ENCODE results near the gene GREB1.

Gene GREB1

GRCh38 chr2:11508279-11508678, 25.6 kb upstream of the GREB1 start:
- DNase-seq (ENCODE audit: low read depth in 2 of 2) = no peak

- no peak for DNase-seq (ENCODE audit: low read depth in 2 of 2)
These were observed 24.0 kb upstream of the GREB1 start for GRCh38 chr2:11509657-11510360.

- DNase-seq (ENCODE audit: low read depth in 2 of 2) = no peak
These were observed 21.4 kb upstream of the GREB1 start for GRCh38 chr2:11512431-11512830.

GRCh38 chr2:11513319-11513718, 20.5 kb upstream of the GREB1 start:
- DNase-seq (ENCODE audit: low read depth in 2 of 2) = no peak

DNA sequence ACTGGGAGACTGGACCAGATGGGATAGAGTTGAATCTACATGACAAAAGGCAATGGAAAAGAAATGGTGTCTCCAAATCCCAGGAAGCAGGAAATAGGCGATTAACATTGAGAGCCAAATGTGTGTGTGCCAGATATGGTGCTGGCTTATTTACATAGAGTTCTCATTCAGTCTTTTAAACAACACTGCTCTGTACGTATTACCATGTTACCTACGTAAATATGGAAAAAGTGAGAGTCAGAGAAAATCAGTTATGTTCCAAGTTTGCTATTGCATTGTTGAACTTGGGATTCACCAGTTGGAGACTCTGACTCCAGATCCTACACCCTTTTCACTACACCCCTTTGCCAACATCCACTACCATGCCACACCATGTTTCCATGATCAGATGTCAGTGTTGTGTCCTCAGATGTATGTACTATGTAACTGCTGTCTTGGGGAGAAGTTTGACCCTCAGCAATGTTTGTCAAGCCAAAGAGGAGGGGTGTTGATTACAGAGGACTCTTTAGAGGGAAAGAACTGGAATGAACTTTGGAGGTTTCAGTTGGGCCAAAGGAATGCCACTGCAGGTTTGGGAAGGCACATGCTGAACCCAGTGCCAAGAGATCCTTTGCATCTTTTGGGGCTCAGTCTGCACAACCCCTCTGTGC, 19.6 kb upstream of the GREB1 start:
- DNase-seq (ENCODE audit: low read depth in 2 of 2) = no peak

GRCh38 chr2:11514904-11515303, 18.9 kb upstream of the GREB1 start:
- no peak for DNase-seq (ENCODE audit: low read depth in 2 of 2)

DNA sequence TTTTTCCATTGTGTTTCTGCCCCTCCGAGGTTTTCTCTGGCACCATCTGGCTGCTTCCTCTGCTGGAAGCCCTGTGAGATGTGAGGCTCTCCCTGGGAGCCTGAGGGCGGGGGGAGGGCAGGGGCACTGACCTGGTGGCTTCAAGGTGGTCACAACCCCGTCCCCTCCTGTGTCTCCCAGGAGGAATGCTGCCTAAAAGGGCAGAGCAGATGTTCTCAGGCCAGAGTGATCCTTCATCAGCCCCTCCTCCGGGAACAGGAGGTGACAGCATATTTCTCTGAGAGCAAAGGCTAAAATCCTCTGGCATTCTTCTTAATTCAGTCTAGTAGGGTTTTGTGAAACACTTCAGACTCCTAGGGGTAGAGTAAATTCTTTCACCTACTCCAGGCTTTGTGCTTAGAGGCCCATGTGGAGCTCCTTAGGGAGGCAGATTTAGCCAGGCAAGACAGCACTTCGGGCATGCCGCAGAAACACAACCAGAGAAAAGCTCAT, 18.3 kb upstream of the GREB1 start:
- no peak for DNase-seq (ENCODE audit: low read depth in 2 of 2)

- no peak for DNase-seq (ENCODE audit: low read depth in 2 of 2)
These were observed 16.7 kb upstream of the GREB1 start for GRCh38 chr2:11516984-11517648.

DNA sequence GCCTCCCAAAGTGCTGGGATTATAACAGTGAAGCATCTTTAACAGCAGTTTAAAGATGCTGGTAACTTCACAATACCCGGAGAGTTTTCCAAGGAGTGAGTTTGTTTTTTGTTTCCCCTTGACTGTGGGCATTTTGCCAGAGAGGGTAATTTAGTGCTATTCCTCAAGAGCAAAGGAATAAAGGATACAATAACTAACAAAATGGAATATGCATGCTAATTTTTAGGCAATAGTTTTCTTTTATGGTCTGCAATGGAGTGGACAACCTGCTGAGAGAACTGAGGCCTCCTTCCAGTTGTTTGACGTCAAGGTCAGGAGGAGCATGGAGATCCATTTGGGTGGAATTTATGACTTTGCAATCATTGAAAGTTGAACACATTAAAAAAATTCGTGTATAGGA, 15.9 kb upstream of the GREB1 start:
- no peak for DNase-seq (ENCODE audit: low read depth in 2 of 2)

DNA sequence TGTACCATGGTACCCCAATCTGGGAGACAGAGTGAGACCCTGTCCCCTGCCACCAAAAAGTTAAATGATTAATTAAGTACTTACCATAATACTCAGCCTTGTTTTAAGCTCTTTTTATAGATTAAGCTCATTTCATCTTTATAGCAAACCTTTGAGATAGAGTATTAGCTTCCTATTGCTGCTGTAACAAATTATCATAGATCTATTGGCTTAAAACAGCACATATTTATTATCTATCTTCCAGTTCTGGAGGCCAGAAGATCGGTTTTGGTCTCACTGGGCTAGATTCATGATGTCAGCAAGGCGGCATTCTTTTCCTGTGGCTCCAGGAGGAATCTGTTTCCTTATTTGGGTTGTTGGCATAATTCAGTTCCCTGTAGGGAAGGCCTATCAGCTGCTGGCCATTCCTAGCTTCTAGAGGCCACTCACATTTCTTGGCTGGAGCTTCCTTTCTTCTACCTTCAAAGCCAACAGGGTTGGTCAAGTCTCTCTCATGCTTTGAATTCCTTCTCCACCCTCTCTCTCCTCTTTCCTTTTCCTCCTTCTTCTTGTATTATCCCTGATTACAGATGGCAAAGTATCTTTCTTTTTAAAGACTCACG, 13.7 kb upstream of the GREB1 start:
- no peak for DNase-seq (ENCODE audit: low read depth in 2 of 2)

GRCh38 chr2:11521775-11522174, 12.1 kb upstream of the GREB1 start:
- no peak for DNase-seq (ENCODE audit: low read depth in 2 of 2)

DNA sequence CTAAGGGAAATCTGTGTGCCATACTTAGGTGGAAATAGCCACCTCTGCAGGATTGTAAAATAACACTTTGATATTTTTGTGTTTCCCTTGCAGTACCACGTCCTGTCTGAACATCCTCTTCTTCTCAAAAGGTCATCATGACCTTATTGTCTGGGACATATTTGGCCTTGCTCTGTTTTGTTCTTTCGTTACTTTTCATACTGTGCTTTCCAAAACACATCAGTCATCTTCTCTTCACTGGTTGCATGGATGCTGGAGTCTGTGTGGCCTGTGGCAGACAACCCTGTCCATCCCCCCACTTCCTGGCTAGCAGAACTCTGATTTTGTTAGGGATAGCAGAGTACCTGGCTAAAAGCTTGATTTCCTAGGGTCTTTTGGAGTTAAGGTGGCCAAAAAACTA, 9.4 kb upstream of the GREB1 start:
- no peak for DNase-seq (ENCODE audit: low read depth in 2 of 2)

- DNase-seq (ENCODE audit: low read depth in 2 of 2) = no peak
These were observed 8.1 kb upstream of the GREB1 start for GRCh38 chr2:11525762-11526161.

DNA sequence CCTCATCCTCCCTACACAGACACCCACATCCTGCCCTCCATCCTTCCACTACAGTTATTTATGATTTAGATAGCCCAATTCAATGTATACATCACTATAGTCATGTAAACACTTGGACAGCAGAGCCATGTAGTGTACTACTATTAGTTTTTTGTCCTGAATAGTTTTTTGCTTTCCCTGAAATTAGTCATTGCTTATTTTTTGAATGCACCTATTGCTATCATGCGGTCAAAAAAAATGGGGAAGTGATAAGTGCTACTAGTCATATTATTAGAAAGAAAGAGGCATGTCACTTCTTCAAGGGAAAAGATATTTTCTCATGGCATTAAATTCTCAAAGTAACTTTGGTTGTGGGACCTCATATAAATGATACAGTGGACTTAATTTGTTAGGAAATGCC, 6.8 kb upstream of the GREB1 start:
- no peak for DNase-seq (ENCODE audit: low read depth in 2 of 2)

- no peak for DNase-seq (ENCODE audit: low read depth in 2 of 2)
These were observed 5.6 kb upstream of the GREB1 start for GRCh38 chr2:11528228-11528627.

- no peak for DNase-seq (ENCODE audit: low read depth in 2 of 2)
These were observed 2.9 kb upstream of the GREB1 start for GRCh38 chr2:11530864-11531465.

DNA sequence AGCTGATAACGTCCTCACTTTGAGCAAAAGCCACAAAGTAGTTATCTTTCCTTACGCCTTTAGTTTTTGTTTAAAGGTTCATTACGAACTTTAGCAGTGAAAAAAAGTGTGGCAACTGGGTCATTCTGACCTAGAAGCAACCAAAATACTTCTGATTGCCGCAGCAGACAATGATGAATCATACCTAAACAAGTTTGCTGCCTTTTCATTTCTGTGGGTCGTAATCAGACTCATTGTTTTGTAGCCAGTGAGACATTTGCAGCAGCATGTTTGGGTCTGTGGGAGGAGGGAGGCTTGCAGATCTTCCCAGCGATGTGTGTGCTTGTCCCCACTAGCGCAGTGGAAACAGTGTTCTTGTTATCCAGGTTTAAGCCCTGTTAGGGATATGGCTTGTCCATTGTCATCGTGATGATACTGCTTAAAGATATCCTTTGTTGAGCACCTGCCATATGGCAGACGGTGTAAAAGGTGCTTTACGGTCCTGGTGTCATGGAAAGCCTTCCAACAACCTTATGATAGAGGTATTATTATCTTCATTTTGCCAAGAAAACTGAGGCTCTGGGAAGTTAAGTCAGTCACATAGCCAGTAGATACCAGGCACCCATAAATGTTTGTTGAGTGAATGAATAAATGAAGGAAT, 1.3 kb upstream of the GREB1 start:
- DNase-seq (ENCODE audit: low read depth in 2 of 2) = no peak

DNA sequence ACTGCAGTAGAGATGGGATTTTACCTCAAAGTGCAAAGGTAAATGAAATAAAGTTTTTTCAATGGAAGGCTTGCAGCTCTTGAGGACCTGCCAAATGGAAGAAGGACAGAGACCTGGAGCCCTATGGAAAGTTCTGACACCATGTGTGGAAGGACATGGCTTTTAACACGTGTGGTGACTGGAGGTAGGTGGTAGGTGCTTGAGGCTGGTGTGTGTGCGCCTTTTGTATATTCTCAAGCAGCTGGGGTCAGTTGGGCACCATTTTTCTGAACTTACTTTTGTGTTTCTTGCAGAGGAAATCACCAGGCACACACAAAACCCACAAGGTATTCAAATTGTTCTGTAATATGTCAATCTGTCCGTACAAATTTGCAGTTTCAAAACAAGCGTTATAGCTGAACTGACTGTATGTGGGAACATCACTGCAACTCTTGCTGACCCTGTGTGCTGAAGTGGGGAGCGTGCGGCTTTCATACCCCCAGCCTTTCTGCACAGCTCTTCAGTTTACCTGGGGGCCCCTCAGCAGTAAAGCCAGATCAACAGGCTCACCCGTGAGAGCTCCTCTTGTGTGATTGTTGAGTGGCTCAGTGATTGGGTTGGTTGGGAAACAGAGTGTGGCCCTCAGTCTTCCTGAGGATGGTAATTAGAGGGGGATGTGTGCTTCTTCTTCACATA, 363 bp downstream of the GREB1 start:
- DNase-seq (ENCODE audit: low read depth in 2 of 2) = no peak

- no peak for DNase-seq (ENCODE audit: low read depth in 2 of 2)
These were observed 1.1 kb downstream of the GREB1 start for GRCh38 chr2:11534746-11535484.

DNA sequence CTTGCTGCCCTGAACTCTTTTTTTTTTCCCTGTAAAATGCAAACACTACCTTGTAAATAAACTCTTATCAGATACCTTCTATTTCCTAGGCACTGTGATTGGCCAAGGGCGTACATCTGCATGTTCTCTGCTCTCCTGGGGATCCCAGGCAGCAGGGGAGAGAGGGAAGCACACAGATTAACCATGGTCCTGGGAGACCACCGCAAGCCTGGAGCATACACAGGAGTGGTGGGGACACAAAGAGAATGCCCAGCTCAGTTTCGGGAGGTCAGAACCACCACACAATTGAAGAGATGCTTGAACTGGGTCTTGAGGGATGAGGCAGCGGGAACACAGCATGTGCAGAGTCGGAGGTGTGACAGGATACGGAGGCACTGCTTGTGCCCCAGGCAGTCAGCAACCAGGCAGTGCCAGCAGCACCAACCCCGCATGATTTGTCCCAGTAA, 2.1 kb downstream of the GREB1 start:
- DNase-seq (ENCODE audit: low read depth in 2 of 2) = no peak

All from stimulated activated CD4-positive, alpha-beta T cell treated with anti-CD3 and anti-CD28 coated beads, Interleukin-1b, Interleukin-23, amount 100 ng/mL, for 1 hour (primary cell).